KBM-7 (cell line): ENCODE results near the gene ALK.
A peak's percentile ranks its signal among the peaks of the same experiment; 100 is the strongest.

Experiments used
- DNase-seq: peaks from one replicate; pipeline ENCODE4 v3.0.0-alpha.2; 2015
- in situ Hi-C: fragments of 300-500 bp; cut with MboI; formaldehyde crosslinking; loops from 2 replicates; pipeline ENCODE4 v1.14.3; 2020; ENCODE audit warnings: low sequenced_read_pairs, low pct_unique_long_range_greater_than_20kb, mixed read lengths

ALK gene

DNA sequence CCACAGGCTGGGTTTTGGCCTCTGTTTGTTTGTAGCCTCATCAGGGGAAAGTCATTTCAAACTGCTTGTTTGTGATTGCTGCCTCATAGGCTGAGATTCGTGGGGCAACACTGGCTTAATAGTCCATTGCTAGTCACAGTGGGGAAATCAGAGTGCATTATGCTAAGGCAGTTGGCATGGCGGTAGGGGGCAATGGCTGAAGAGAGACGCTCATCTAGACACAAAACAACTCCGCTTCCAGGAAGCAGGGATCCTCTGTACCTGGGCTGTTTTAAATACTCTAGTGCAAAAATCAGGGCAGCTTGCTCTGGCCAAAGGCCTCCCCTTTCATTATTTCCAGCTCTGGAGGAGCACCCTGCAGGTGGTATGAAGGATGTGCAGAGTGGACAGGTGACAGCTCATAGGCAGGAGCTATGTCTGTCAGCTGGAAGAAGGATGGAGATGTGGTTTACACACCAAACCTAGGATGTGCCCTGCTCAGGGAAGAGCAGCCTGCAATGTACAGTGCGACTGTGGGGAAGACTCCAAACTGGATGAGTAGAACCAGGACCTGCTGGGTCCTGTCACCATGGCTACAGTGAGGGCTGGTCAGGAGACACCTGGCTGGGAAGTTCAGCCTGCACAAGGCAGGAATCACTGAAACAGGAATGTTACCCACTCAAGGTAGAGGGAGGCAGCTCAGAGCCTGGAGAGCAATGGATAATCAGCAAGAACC is 571.9 kb downstream of the ALK start:
- DNase-seq, result no peak
- in situ Hi-C loops, result no loop called here

DNA sequence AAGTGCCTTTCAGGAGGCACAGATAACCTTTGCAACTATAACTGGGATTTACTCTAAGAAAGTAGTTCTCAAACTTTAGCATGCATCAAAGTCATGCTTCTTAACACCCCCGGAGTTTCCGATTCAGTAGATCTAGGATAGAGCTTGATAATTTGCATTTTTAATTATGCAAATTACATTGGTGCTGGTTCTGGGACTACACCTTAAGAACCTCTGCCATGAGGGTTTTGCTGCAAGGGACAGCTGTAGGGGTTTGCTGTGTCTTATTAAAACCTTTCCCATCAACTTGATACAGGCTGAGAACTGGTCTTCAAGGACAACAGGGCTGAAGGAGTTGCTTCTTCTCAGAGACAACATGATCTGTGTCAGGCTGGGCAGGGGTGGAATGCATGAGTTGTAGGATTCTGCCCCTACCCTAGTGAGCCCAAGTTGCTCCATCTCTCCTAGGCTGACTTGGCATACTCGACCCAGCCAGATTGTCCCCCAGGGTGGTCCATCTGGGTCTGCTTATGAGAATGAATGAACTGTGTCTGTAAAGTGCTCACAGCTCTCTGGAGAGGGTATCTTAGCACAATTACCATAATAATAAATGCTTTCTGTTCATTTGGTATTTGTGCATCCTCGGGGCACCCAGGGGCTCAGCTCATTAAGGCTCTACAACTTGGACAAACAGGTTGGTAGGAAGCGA is 573.5 kb downstream of the ALK start:
- no peak for DNase-seq
- in situ Hi-C loops, result no loop called here

DNA sequence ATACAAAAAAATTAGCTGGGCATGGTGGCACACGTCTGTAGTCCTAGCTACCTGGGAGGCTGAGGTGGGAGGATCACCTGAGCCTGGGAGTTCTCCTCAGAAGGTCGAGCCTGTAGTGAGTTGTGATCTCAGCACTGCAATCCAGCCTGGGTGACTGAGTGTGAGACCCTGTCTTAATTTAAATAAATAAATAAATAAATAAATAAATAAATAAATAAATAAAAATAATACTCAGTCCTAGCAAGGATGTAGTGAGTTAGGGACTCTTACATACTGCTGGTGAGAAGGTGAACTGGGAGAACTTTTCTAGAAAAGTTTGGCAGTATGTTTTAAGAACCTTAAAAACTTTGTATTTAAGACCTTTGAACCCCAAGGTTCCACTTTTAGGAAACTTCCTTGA is 576.1 kb downstream of the ALK start:
- no peak for DNase-seq
- in situ Hi-C loops, result no loop called here

DNA sequence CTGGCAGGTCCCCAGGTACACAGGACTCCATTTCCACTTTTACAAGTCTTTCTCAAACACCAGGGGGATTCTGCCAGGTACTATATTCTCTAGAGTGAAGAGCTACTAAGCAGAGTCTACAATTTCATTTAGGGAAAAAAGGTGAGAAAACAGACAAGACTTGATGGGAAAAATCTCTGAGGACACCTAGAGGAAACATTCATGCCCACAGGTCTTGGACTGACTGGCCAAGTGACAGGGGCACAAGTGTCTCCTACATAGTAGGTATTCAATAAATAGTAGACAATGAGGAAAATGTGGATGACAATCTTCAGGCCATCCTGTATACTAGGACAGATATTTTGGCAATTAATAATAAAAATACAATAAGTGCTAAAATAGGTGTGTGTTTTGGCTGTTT is 577.6 kb downstream of the ALK start:
- in situ Hi-C loops, result no loop called here
- DNase-seq, result no peak

DNA sequence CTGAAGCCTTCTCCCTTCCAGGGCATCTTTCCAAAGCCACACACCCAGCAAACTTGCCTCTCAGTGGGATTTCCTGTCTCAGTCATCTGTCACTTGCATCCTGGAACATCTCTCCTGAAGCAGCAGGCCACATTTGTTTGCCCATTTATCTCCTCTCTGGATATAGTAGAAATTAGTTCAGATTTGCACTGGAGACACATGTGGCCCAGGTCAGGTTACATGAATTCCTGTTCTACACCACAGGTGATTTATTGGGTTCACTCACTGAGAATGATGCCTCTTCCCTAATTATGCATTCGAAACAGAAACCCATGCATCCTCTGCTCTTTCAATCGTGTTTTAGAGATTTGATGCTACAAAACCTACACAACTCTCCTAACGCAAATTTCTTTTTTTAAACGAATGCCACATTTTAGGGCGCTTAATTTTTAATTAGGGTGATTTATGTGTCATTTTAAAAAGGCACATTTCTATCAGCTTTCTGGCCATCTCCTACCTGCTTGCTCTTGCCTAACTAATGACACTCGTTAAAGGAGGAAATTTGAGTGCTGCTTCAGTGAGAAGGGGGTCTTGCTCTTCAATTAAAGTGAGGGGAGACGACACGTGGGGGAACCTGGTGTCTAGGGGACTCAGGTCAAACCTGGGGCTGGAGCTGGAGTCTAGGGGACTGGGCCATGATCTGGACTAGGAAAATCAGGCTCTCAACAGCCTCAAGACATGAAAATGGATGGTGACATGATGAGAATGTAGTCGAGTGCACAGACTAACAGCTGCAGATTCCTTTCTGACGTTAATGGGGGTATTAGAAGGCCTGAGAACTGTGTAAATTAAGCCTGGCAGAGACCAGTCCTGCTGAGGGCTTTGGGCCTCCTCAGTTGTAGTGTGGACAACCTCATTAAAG is 584.8 kb downstream of the ALK start:
- in situ Hi-C loops, result no loop called here
- DNase-seq, result no peak

DNA sequence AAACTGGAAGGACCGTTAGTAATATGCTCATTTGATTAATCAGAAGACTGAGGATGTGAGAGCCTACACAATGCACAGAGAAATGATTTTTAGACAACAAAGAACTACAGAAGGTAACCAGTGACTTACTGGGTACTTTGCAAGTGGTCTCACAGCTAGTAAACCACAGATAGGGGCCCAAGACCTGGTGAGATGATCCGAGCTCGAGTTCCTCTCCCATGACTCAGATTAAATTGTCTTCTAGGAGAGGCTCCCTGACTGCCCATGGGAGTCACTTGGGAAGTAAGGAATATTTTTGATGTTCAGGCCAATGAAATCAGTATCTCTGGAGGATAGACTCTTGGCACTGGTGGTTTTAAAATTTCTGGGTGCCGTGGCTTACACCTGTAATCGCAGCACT is 586.0 kb downstream of the ALK start:
- in situ Hi-C loops, result no loop called here
- no peak for DNase-seq

DNA sequence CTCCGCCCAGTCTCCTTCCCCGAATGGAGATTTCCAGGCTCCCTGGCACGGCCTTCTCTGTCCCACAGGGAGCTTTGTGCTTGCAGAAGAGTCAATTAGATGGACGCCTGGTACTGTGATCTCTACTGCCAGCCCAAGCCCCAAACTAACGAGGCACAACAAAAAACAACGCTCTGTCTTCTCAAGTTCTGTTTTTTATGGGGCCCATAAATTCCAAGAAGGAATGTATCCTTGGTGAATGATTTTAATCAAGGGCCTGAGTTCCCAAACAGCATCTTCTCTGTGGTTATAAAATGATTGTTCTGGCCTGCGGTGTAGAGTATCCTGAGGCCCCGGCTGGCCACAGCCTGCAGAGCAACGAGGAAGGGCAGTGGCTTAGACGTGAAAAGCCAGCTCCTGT is 586.7 kb downstream of the ALK start:
- no peak for DNase-seq
- in situ Hi-C loops, result no loop called here

DNA sequence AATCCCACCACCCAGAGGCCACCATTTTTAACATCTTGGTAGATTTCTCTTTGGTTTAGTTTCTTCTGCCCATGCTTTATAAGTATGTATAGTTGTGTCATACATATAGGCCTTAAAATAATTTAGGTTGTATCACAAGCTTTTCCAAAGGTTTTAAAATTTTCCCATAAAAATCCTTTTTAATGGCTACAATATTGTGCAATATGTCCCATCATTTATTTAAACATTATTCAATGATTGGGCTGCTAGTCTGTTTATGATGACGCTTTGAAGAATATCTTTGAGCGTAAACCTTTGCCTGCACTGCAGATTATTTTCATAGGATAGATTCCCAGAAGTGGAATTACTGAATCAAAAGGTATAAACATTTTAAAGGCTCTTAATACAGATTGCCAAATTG is 588.8 kb downstream of the ALK start:
- in situ Hi-C loops, result no loop called here
- DNase-seq, result no peak

DNA sequence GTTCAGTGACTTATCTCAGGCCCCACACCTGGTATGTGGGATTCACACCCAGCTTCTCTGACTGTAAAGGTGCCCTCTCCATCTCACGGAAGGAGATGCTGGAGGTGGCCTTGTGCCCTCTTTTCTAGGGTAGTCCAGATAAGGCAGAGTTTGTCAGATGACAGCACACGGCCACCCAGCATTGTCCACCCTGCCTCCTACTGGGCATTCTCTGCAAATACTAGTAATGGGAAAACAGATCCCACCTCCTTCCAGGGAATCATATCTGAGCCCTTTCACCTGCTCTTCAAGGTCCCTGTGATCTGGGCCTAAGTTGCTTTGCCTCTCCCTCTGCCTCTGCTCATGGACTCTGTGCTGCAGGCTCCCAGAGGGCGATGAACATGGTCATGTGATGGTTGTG is 591.5 kb downstream of the ALK start:
- in situ Hi-C loops, result no loop called here
- DNase-seq, result no peak

DNA sequence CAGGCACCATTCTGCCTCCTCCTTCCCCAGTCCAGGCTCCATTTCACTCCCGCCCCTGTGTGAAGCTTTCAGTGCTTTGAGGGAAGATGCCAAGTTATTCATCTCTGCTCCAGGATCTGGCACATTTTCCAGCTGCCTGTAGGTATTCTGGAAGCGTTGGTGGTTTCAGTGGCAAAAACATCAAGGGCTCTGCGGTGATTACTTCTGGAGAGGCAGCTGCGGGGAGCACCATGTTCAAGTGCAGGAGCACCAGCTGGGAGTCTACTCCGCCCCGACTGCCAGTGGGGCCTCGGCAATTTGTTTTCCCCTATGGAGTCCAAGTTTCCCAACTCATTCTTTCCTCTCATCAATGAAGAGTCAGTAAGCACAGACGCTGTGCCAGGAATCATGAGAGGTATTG is 594.5 kb downstream of the ALK start:
- no peak for DNase-seq
- in situ Hi-C loops, result no loop called here

DNA sequence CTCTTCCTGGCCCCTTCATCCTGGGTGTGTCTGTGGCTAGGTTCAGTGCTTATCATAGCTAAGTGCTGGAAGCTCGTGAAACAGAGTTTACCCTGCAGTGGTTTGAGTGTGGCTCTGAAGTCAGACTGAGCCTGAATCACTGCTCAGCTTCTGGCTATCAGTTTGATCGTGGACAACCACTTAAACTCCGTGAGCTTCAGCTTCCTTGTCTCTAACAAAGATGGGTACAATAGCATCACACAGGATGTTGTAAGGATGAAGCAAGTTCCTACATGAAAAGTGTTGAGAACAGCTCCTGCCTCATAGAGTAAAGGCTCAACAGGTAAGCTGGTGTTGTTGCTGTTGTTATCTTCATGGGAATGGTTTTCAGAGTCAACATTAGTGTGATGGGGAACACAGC is 595.8 kb downstream of the ALK start:
- no peak for DNase-seq
- in situ Hi-C loops, result no loop called here

DNA sequence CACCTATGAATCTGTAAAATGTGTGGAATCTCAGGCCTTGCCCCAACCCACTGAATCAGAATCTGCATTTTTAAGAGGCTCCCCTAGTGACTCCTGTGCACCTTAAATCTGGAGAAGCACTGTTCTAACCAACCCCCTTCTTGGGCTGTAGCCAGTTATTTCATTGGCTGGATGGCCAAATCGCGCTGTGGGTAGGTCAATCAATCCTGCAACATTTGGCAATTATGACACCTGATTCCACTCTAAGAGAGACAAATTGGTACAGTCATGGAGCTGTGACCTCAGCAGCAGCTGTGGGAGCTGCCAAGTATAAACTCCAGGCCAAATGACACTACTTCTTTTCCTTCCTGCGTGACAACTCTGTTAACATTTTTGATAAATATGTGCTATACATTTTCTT is 597.4 kb downstream of the ALK start:
- no peak for DNase-seq
- in situ Hi-C loops, result no loop called here

DNA sequence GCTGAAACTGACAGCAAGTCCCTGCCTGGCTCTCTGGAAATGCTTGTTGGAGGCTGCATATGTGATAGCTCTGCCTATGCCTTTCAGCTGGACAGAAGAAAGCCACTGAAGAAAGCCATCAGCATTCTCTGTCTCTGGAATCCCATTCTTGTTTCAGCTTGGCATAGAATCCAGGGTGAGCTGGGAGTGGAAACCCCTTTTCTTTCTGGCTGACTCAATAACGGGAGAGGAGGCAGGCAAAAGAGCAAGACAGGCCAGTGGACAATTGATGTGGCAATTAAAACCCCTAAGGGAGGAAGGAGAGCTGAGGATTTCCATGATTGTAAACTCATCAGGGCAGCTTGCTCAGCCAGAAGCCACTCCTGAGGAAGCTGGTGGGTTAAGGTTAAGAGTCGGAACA is 598.1 kb downstream of the ALK start:
- in situ Hi-C loops, result no loop called here
- no peak for DNase-seq

DNA sequence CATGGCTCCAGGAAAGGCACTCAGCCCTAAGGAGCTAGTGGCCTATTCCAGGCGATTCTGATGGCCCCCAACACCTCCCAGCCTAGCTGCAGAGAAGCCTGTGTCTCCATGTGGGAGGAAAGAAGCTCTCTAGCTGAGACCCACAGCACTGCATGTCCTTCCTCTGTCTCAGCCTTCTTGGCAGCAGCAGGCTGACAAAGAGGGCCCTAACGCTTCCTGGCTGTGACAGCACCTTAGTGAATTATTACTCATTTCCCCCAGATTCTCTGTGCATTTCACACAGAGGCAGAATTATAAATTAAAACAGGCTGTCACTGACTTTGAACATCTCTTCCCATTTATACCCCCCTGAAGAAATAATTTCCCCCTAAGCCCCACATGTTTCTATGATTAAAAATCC is 599.4 kb downstream of the ALK start:
- in situ Hi-C loops, result no loop called here
- DNase-seq, result no peak

DNA sequence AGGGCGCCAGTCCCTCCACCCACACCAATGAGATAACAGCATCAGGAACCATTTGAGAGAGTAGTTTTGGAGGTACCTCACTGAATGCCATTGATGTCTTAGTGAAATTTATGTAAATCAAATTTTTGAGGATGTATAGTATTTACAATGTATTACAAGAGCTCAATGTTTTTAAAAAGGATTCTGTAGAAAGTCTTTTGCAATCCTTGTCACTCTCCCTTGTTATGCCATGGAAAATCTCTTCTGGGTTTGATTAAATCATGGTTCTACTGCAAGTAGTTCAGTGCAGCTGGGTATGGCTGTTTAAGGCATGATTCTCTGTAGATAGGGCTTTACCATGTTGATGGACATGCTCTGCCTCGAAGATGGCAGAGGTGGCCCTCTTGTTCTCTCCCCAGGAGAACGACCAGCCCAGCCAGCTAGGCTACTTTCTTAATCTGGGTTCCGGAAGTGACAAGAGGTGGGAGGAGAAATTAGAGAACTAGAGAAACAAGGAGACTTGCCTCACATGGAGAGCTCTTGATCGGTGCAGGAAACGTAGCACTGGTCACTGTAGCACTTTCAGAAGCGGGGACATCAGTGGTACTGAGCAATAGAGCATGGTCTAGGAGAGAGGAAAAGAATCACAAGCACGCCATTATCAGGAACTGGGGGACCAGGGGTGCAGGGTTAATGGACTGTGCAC is 603.4 kb downstream of the ALK start:
- no peak for DNase-seq
- in situ Hi-C loops, result no loop called here

DNA sequence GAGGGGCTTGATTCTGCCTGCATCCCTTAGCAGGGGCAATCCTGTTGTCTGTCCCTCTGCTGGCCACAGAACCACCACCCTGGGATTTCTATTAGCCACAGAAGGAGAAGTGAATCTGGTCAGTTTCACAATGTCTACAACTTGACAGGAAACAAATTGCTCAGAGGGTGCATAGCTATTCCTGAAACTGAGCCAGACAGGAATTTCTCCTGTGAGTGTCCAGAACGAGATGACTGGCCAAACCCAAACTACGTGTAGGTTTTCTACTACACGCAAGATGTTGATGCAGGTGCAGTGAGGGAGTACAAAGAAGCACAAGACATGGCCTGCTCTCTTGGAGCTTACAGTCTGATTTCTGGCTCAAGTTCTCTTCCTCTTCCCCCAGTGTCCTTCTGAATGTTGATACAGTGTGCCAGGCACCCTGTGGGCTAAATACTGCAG is 604.3 kb downstream of the ALK start:
- in situ Hi-C loops, result no loop called here
- peak; percentile 4 for DNase-seq

DNA sequence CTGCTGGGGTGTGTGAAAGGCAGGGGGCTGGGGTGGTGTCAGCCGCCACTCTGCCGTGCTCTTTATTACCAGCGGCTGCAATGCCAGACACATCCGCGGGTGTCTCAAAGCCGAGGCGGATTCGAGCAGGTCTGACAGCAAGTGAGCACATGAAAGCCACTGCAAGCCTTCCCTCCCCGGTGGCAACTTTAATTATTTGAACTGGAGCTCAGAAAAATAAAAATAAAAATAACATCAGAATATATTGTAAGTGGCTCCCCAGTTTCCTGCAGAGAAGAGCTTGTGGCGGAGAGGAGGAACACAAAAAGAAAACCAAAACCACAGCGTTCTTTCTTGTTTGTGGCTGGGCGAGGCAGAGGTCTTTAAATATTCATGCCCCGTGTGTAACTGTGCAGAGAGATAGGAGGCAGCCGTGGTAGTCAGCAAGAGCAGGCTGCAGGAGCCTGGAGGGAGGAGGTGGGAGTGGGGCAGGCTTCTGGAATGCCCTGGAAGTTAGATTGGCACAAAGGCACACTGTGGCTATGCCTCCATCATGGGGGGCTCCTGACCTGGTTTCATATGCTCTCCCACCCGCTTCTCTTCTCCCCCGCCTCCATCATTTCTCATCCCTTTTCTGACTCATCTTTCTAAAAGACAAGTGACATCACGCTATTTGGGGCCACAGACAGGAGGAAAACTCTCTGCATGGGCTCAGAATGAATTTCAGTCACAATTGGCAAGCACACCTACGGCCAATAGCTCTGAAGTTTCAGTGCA is 606.4 kb downstream of the ALK start:
- in situ Hi-C loops, result no loop called here
- peak; percentile 52 for DNase-seq

DNA sequence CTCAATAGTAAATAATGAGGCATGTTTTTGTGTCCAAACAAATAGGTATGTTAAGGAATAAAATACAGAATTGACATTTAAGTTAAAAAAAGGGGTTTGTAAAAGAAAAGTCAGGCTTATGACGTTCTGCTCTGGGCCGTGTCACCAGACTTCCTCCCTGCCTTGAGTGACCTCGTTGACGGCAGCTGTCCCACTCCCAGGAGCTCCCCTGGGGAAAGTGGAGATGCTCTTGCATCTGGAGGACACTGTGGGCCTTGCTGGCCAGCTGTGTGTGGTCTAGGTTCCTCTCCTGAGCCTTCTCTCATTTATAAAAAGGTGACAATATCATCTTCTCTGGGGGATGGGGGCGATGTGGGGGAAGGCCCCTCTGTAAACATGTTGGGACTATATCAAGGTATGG is 609.9 kb downstream of the ALK start:
- in situ Hi-C loops, result no loop called here
- no peak for DNase-seq
